H1 (cell line): ENCODE results near the gene TOMM22. TPM values are rescaled to one million over a fixed set of nuclear protein-coding genes. Genes with fewer than 3 reads are reported as not detected.
A peak's percentile ranks its signal among the peaks of the same experiment; 100 is the strongest.

Experiments used
- CTCF ChIA-PET: fragments of 300-600 bp; sonication (Branson Sonifier 250); formaldehyde crosslinking; loops from one replicate; lab custom pipeline; 2021; ENCODE audit not compliant: partially characterized antibody; lab: Charles Lee
- POLR2A ChIA-PET: fragments of 300-600 bp; sonication (Branson Sonifier 250); formaldehyde crosslinking; loops from one replicate; lab custom pipeline; 2021; ENCODE audit warnings: inconsistent platforms; ENCODE audit not compliant: partially characterized antibody; lab: Charles Lee
- DNase-seq, 2 experiments: peaks; one replicate each; pipeline versions ENCODE4 v3.0.0 to v3.0.0-alpha.2; 2010 to 2022; ENCODE audit warnings: low spot score in 2 of 2, low read depth in 1 of 2, mixed read lengths in 1 of 2
- FAIRE-seq: peaks from 2 replicates; lab custom pipeline; 2011; peaks lifted over from hg19 to GRCh38; lab: Jason Lieb, UNC
- H2AFZ ChIP-seq: 2 replicates; pipeline ENCODE4 v1.8.1; 2012; ENCODE audit warnings: low read length, inconsistent platforms
- H2AK5ac ChIP-seq: 2 replicates; pipeline ENCODE4 v1.6.1; 2013; ENCODE audit warnings: low read depth, low read length
- H2BK120ac ChIP-seq: replicated peaks from 2 replicates; pipeline ENCODE3; 2013; ENCODE audit warnings: low read depth, low read length, inconsistent platforms
- H2BK12ac ChIP-seq: 2 replicates; pipeline ENCODE4 v1.6.1; 2013; ENCODE audit warnings: low read depth, low read length
- H2BK15ac ChIP-seq: 2 replicates; pipeline ENCODE4 v1.6.1; 2013; ENCODE audit warnings: low read length
- H2BK20ac ChIP-seq: 2 replicates; pipeline ENCODE4 v1.6.1; 2013; ENCODE audit warnings: low read length
- H2BK5ac ChIP-seq: 2 replicates; pipeline ENCODE4 v1.6.1; 2013; ENCODE audit warnings: low read depth, low read length
- H3K14ac ChIP-seq: 2 replicates; pipeline ENCODE4 v1.6.1; 2013; ENCODE audit warnings: inconsistent platforms; ENCODE audit not compliant: insufficient read length
- H3K18ac ChIP-seq: 2 replicates; pipeline ENCODE4 v1.6.1; 2013; ENCODE audit warnings: low read length; ENCODE audit errors: extremely low read depth
- H3K23ac ChIP-seq: 2 replicates; pipeline ENCODE4 v1.6.1; 2013; ENCODE audit warnings: inconsistent platforms; ENCODE audit not compliant: insufficient read length
- H3K23me2 ChIP-seq: 2 replicates; pipeline ENCODE4 v1.6.1; 2013; ENCODE audit warnings: low read depth, low read length
- H3K27ac ChIP-seq: 2 replicates; pipeline ENCODE4 v1.6.1; 2011; ENCODE audit warnings: low read depth, low read length, inconsistent platforms
- H3K27me3 ChIP-seq, 4 experiments: replicated peaks in 1 of 4; 1 replicate in 1 of 4; 2 replicates in 3 of 4; pipeline versions ENCODE4 v1.6.1 to v1.8.1; 2011 to 2013; ENCODE audit warnings: low read length in 3 of 4, mild to moderate bottlenecking in 3 of 4, inconsistent platforms in 2 of 4, mixed read lengths in 2 of 4, moderate library complexity in 1 of 4; ENCODE audit not compliant: control insufficient read depth in 3 of 4, insufficient read depth in 3 of 4; ENCODE audit errors: extremely low read depth in 1 of 4
- H3K36me3 ChIP-seq, 4 experiments: 2 replicates each; pipeline versions ENCODE4 v1.6.1 to v1.8.1; 2011 to 2013; ENCODE audit warnings: mild to moderate bottlenecking in 4 of 4, low read length in 3 of 4, moderate library complexity in 2 of 4, control low read depth in 1 of 4, inconsistent platforms in 1 of 4; ENCODE audit not compliant: insufficient read depth in 4 of 4, control insufficient read depth in 2 of 4
- H3K4ac ChIP-seq: replicated peaks from 2 replicates; pipeline ENCODE3; 2013; ENCODE audit warnings: low read length, low read depth, mixed read lengths, inconsistent platforms; ENCODE audit not compliant: insufficient read length
- H3K4me1 ChIP-seq, 4 experiments: replicated peaks in 1 of 4; 1 replicate in 1 of 4; 2 replicates in 3 of 4; pipeline versions ENCODE4 v1.6.1 to v1.8.1; 2011 to 2013; ENCODE audit warnings: low read length in 3 of 4, inconsistent platforms in 2 of 4, mixed read lengths in 1 of 4; ENCODE audit not compliant: insufficient read depth in 4 of 4, control insufficient read depth in 3 of 4
- H3K4me2 ChIP-seq, 2 experiments: 2 replicates each; pipeline versions ENCODE4 v1.6.1 to v1.8.1; 2011 to 2013; ENCODE audit warnings: low read depth in 2 of 2, low read length in 2 of 2, control low read depth in 1 of 2, inconsistent platforms in 1 of 2, mild to moderate bottlenecking in 1 of 2; ENCODE audit not compliant: insufficient read depth in 1 of 2
- H3K4me3 ChIP-seq, 4 experiments: fragments of 200-600, 300-600 bp in 1 of 4; sonication (generic), shearing (Covaris generic), sonication (Bioruptor Twin) in 1 of 4; 2 replicates each; pipeline versions ENCODE4 v1.5.1 to v1.8.1; 2011 to 2016; ENCODE audit warnings: low read length in 4 of 4, low read depth in 3 of 4, control low read depth in 2 of 4, inconsistent platforms in 2 of 4, mild to moderate bottlenecking in 2 of 4, mixed read lengths in 1 of 4, moderate library complexity in 1 of 4; ENCODE audit not compliant: insufficient read depth in 2 of 4; ENCODE audit errors: extremely low read depth in 1 of 4
- H3K56ac ChIP-seq: replicated peaks from 2 replicates; pipeline ENCODE3; 2013; ENCODE audit warnings: low read depth, mild to moderate bottlenecking, mixed read lengths, low read length, inconsistent platforms; ENCODE audit not compliant: insufficient read length
- H3K79me1 ChIP-seq: 2 replicates; pipeline ENCODE4 v1.6.1; 2013; ENCODE audit warnings: low read depth, low read length, control low read depth
- H3K79me2 ChIP-seq, 2 experiments: 2 replicates each; pipeline versions ENCODE4 v1.6.1 to v1.8.1; 2012 to 2013; ENCODE audit warnings: low read length in 2 of 2, mild to moderate bottlenecking in 2 of 2, inconsistent platforms in 1 of 2; ENCODE audit not compliant: insufficient read depth in 2 of 2, control insufficient read depth in 1 of 2
- H3K9ac ChIP-seq, 4 experiments: replicated peaks in 1 of 4; 1 replicate in 1 of 4; 2 replicates in 3 of 4; pipeline versions ENCODE4 v1.6.1 to v1.8.1; 2011 to 2013; ENCODE audit warnings: low read depth in 3 of 4, low read length in 3 of 4, control low read depth in 2 of 4, mild to moderate bottlenecking in 2 of 4, moderate library complexity in 2 of 4, inconsistent platforms in 1 of 4; ENCODE audit errors: extremely low read depth in 1 of 4
- H3K9me3 ChIP-seq, 2 experiments: 2 replicates each; pipeline versions ENCODE4 v1.6.1 to v1.8.1; 2012 to 2013; ENCODE audit warnings: mild to moderate bottlenecking in 2 of 2, moderate library complexity in 2 of 2, control low read depth in 1 of 2, inconsistent platforms in 1 of 2, low read depth in 1 of 2, low read length in 1 of 2, mixed read lengths in 1 of 2; ENCODE audit not compliant: insufficient read depth in 2 of 2
- H4K20me1 ChIP-seq, 2 experiments: replicated peaks in 1 of 2; 2 replicates each; pipeline versions ENCODE3 to v1.8.1; 2011 to 2013; ENCODE audit warnings: inconsistent platforms in 2 of 2, low read length in 2 of 2, mild to moderate bottlenecking in 1 of 2; ENCODE audit not compliant: insufficient read depth in 2 of 2, control insufficient read depth in 1 of 2
- H4K5ac ChIP-seq: 2 replicates; pipeline ENCODE4 v1.6.1; 2013; ENCODE audit warnings: low read length, low read depth, mixed read lengths, inconsistent platforms; ENCODE audit not compliant: insufficient read length
- H4K8ac ChIP-seq: 2 replicates; pipeline ENCODE4 v1.8.0; 2013; ENCODE audit warnings: mild to moderate bottlenecking, moderate library complexity, low read length, inconsistent platforms; ENCODE audit not compliant: insufficient read depth; ENCODE audit errors: extremely low read depth
- H4K91ac ChIP-seq: replicated peaks from 2 replicates; pipeline ENCODE3; 2013; ENCODE audit warnings: low read length, mixed read lengths, inconsistent platforms; ENCODE audit not compliant: insufficient read length
- CBX5 ChIP-seq: fragments of 300-800, 300-1000 bp; sonication (generic); IDR thresholded peaks from 2 replicates; pipeline ENCODE4 v1.7.1; 2016; ENCODE audit warnings: antibody characterized with exemption, low read length, low read depth
- CTCF ChIP-seq, 3 experiments: IDR thresholded peaks; 1 replicate in 2 of 3; 2 replicates in 1 of 3; pipeline versions ENCODE4 v1.5.1 to v1.6.1; 2011; ENCODE audit warnings: low read length in 3 of 3, mild to moderate bottlenecking in 3 of 3, inconsistent platforms in 2 of 3, low read depth in 1 of 3, moderate library complexity in 1 of 3; ENCODE audit not compliant: insufficient read depth in 1 of 3; ENCODE audit errors: control extremely low read depth in 1 of 3
- POLR2A ChIP-seq, 2 experiments: IDR thresholded peaks; 1 replicate in 1 of 2; 2 replicates in 1 of 2; pipeline ENCODE4 v1.6.1; 2011; ENCODE audit warnings: low read depth in 2 of 2, low read length in 2 of 2, mild to moderate bottlenecking in 2 of 2; ENCODE audit errors: control extremely low read depth in 1 of 2
- POLR2AphosphoS5 ChIP-seq: IDR thresholded peaks from 2 replicates; pipeline ENCODE4 v1.6.1; 2011; ENCODE audit warnings: low read depth, low read length
- RAD21 ChIP-seq, 2 experiments: IDR thresholded peaks in 1 of 2; conservative IDR thresholded peaks in 1 of 2; 2 replicates each; pipeline ENCODE4 v1.6.1; 2011; ENCODE audit warnings: low read depth in 2 of 2, low read length in 2 of 2, improper control_type of control experiment in 1 of 2, inconsistent platforms in 1 of 2, mild to moderate bottlenecking in 1 of 2, moderate library complexity in 1 of 2
- WGBS, 2 experiments: shearing (Covaris generic) in 1 of 2; methylation state at CpG; one replicate each; pipeline versions ENCODE4 v1.1.6 to v1.1.7; 2013 to 2015; ENCODE audit warnings: low lambda C conversion rate in 2 of 2, mixed read lengths in 2 of 2, inconsistent platforms in 1 of 2, low coverage in 1 of 2, missing lambda C conversion rate in 1 of 2; ENCODE audit not compliant: insufficient replicate concordance in 2 of 2, insufficient coverage in 1 of 2, insufficient read length in 1 of 2; ENCODE audit errors: extremely low coverage in 1 of 2, missing lambda C conversion rate in 1 of 2; 5-methylcytosine and 5-hydroxymethylcytosine counted together
- polyA plus RNA-seq, 7 experiments: library from polyadenylated mRNA; depleted of rRNA in 3 of 7; stranded (reverse) in 5 of 7; unstranded in 2 of 7; fragments of >200 nt in 5 of 7; fragments of 200-250 nt in 2 of 7; gene quantifications; 1 replicate in 5 of 7; 2 replicates in 1 of 7; 4 replicates in 1 of 7; pipeline versions ENCODE4 v1.2.1 to v1.2.3, GENCODE V29; 2011 to 2013; ENCODE audit warnings: missing spikeins in 2 of 7, mixed read lengths in 2 of 7
- total RNA-seq: library from RNA; stranded (reverse); fragmentation: NEBNext Ultra II Directional; extraction: Animal tissue kit (Norgen Biotek cat#: 25700); gene quantifications from 2 replicates; pipeline ENCODE4 v1.2.1, GENCODE V29; 2021

Gene TOMM22
- total and polyA plus RNA-seq, 2 of the 8 experiments (the other 6 are each of a cell fraction or from before 2014, with no cell fraction given), result 84.0 to 125 TPM

GRCh38 chr22:38733329-38733723, 51.6 kb downstream of the TOMM22 start:
- Histone ChIP-seq H3K4me3 (no peak overlapping the region), H2BK5ac (no peak overlapping the region), H3K79me2 (no peaks in the 10 kb centered on the region), H3K9ac (no peak overlapping the region), H3K18ac (no peak overlapping the region), H2BK120ac (no peak overlapping the region), H2BK15ac (no peak overlapping the region), H3K56ac (no peak overlapping the region)
- POLR2A ChIA-PET, result interaction anchor here (0.8 to 13.2 kb wide), 7 partner anchors 8 to 52 kb away, joined by 3 to 112 read pairs (median 4); partner anchors contain the start of genes GTPBP1 and TOMM22
- TF ChIP-seq RAD21 (IDR thresholded peaks at IDR 0.05 in 1 of 2, conservative IDR thresholded peaks at IDR 0.05 in 1 of 2; ENCODE audit: low read depth in 2 of 2, low read length in 2 of 2), result peak; percentile 43 to 63
- peak; percentile 57 to 89 (median 70) for TF ChIP-seq CTCF (IDR thresholded peaks at IDR 0.05; ENCODE audit: control extremely low read depth in 1 of 3, insufficient read depth in 1 of 3, low read depth in 1 of 3, low read length in 3 of 3)
- no peak for TF ChIP-seq POLR2A (IDR thresholded peaks at IDR 0.05; ENCODE audit: control extremely low read depth in 1 of 2, low read depth in 2 of 2, low read length in 2 of 2)
- TF ChIP-seq POLR2AphosphoS5, result 0 out of 2 replicates have a peak, but pooled peaks have one; percentile 14
- TF ChIP-seq CBX5, result no peak
- TF ChIP-seq, all 59 proteins: peak for 3
- Histone ChIP-seq H3K23me2 (no peaks in the 10 kb centered on the region), H2AFZ (no peak overlapping the region), H4K5ac (no peak overlapping the region), H3K23ac (no peak overlapping the region), H3K4me1 (no peaks in the 10 kb centered on the region), H4K20me1 (peaks cover 6 to 10% of the 10 kb centered on the region in 2 experiments), H4K8ac (no peak overlapping the region), H2BK20ac (no peak overlapping the region), H3K79me1 (no peaks in the 10 kb centered on the region), H3K4me2 (no peak overlapping the region), H3K9me3 (no peaks in the 10 kb centered on the region), H3K36me3 (peaks cover 14 to 42% (median 35%) of the 10 kb centered on the region in 4 experiments; a peak in 7 of 8 replicates), H3K27me3 (no peaks in the 10 kb centered on the region), H3K14ac (no peak overlapping the region), H2AK5ac (no peak overlapping the region), H4K91ac (no peak overlapping the region), H3K4ac (no peak overlapping the region), H3K27ac (no peak overlapping the region), H2BK12ac (no peak overlapping the region)
- 89% methylated on average over 4 of the region's 4 CpGs; no CpG with 5 or more reads in 1 of the 2 experiments for WGBS, 2 experiments
- CTCF ChIA-PET, result interaction anchor here (0.6 to 11.1 kb wide), 21 partner anchors 9 to 236 kb away, joined by 3 to 124 read pairs (median 4); partner anchors contain the start of genes DNAL4, GTPBP1 and SUN2
- DNase-seq (peak in 1 of 2 experiments; percentile 80), FAIRE-seq (no peak)
